HG02870 (cell line): Measurements from ENCODE around the gene CYP2R1.

Source experiments
- ATAC-seq: cut with Tn5 transposase; IDR thresholded peaks from one replicate; pipeline ENCODE4 v1.9.1; 2021; ENCODE audit warnings: mild to moderate bottlenecking, moderate library complexity; ENCODE audit not compliant: unreplicated experiment

CYP2R1 gene

GRCh38 chr11:14892036-14892556 is at the start of gene CYP2R1:
Gene CYP2R1, minus strand, starts transcription at chr11:14892231. Its CDS starts 26 bp downstream, at chr11:14892205.
- peak; percentile 96 for ATAC-seq

GRCh38 chr11:14938936-14939335 is 46.9 kb upstream of the CYP2R1 start:
- no peak for ATAC-seq

- ATAC-seq, result no peak
Observed at GRCh38 chr11:14934641-14935351, 42.8 kb upstream of the CYP2R1 start.

- no peak for ATAC-seq
Observed at GRCh38 chr11:14932447-14932846, 40.4 kb upstream of the CYP2R1 start.

GRCh38 chr11:14930369-14930768 is 38.3 kb upstream of the CYP2R1 start:
- ATAC-seq, result no peak

- ATAC-seq, result no peak
Observed at GRCh38 chr11:14927146-14927545, 35.1 kb upstream of the CYP2R1 start.

- ATAC-seq, result no peak
Observed at GRCh38 chr11:14924318-14924717, 32.3 kb upstream of the CYP2R1 start.

GRCh38 chr11:14916403-14916802 is 24.4 kb upstream of the CYP2R1 start:
- ATAC-seq, result no peak

- no peak for ATAC-seq
Observed at GRCh38 chr11:14914536-14914935, 22.5 kb upstream of the CYP2R1 start.

- ATAC-seq, result peak; percentile 25
Observed at GRCh38 chr11:14908214-14908880, 16.3 kb upstream of the CYP2R1 start.

- ATAC-seq, result peak; percentile 61
Observed at GRCh38 chr11:14907411-14908213, 15.6 kb upstream of the CYP2R1 start.

- no peak for ATAC-seq
Observed at GRCh38 chr11:14906993-14907392, 15.0 kb upstream of the CYP2R1 start.

GRCh38 chr11:14906578-14906977 is 14.5 kb upstream of the CYP2R1 start:
- no peak for ATAC-seq

- ATAC-seq, result peak; percentile 43
Observed at GRCh38 chr11:14905104-14906033, 13.3 kb upstream of the CYP2R1 start.

- peak; percentile 32 for ATAC-seq
Observed at GRCh38 chr11:14904745-14905103, 12.7 kb upstream of the CYP2R1 start.

GRCh38 chr11:14902650-14903350 is 10.8 kb upstream of the CYP2R1 start:
- no peak for ATAC-seq

GRCh38 chr11:14898906-14899305 is 6.9 kb upstream of the CYP2R1 start:
- ATAC-seq, result no peak

GRCh38 chr11:14898355-14898754 is 6.3 kb upstream of the CYP2R1 start:
- ATAC-seq, result no peak

- no peak for ATAC-seq
Observed at GRCh38 chr11:14894657-14895598, 2.9 kb upstream of the CYP2R1 start.
